Caco-2 (cell line): ENCODE measurements around the gene ATF4. TPM values are rescaled to one million over a fixed set of nuclear protein-coding genes. Genes with fewer than 3 reads are reported as not detected.

Source experiments
- BruUV-seq: library from RNA; stranded (reverse); fragments of 400-500 nt; replicated peaks from 2 replicates; lab custom pipeline; 2021; lab: Mats Ljungman, UMichigan
- CTCF ChIA-PET: fragments of 300-600 bp; sonication (Branson Sonifier 250); formaldehyde crosslinking; loops from one replicate; lab custom pipeline; 2022; ENCODE audit warnings: antibody characterized with exemption; lab: Charles Lee
- POLR2A ChIA-PET: fragments of 300-600 bp; sonication (Branson Sonifier 250); formaldehyde crosslinking; loops from one replicate; lab custom pipeline; 2022; ENCODE audit warnings: antibody characterized with exemption; lab: Charles Lee
- DNase-seq, 2 experiments: peaks; one replicate each; pipeline versions ENCODE4 v3.0.0 to v3.0.0-alpha.2; 2020 to 2022
- H3K27me3 ChIP-seq: replicated peaks from 2 replicates; pipeline ENCODE4 v1.6.0; 2011; ENCODE audit warnings: low read length; ENCODE audit not compliant: control insufficient read depth, insufficient read depth
- H3K36me3 ChIP-seq: 2 replicates; pipeline ENCODE4 v1.5.1; 2011; ENCODE audit warnings: low read length; ENCODE audit not compliant: control insufficient read depth, insufficient read depth
- H3K4me1 ChIP-seq: fragments of 250-450 bp; sonication (Bioruptor Pico); 2 replicates; pipeline ENCODE4 v1.5.1; 2020; ENCODE audit warnings: mild to moderate bottlenecking
- H3K4me3 ChIP-seq: 2 replicates; pipeline ENCODE4 v1.5.1; 2011; ENCODE audit warnings: low read depth, mild to moderate bottlenecking, control low read depth, low read length
- H3K9me3 ChIP-seq: fragments of 250-450 bp; sonication (Bioruptor Pico); 2 replicates; pipeline ENCODE4 v1.5.1; 2020; ENCODE audit warnings: mild to moderate bottlenecking, moderate library complexity
- H3K27ac Mint-ChIP-seq: one replicate; pipeline ENCODE4 v1.8.0; 2022; ENCODE audit warnings: mixed read lengths; ENCODE audit not compliant: unreplicated experiment
- H3K27me3 Mint-ChIP-seq: one replicate; pipeline ENCODE4 v1.8.0; 2022; ENCODE audit warnings: mixed read lengths; ENCODE audit not compliant: insufficient read depth, unreplicated experiment
- H3K36me3 Mint-ChIP-seq: one replicate; pipeline ENCODE4 v1.8.0; 2022; ENCODE audit warnings: mild to moderate bottlenecking, mixed read lengths; ENCODE audit not compliant: insufficient read depth, unreplicated experiment
- H3K4me1 Mint-ChIP-seq: one replicate; pipeline ENCODE4 v1.8.0; 2022; ENCODE audit warnings: low read depth, mixed read lengths; ENCODE audit not compliant: unreplicated experiment
- H3K4me3 Mint-ChIP-seq: one replicate; pipeline ENCODE4 v1.8.0; 2022; ENCODE audit warnings: mild to moderate bottlenecking, moderate library complexity, mixed read lengths; ENCODE audit not compliant: unreplicated experiment
- H3K9me3 Mint-ChIP-seq: one replicate; pipeline ENCODE4 v1.8.0; 2022; ENCODE audit warnings: mixed read lengths; ENCODE audit not compliant: unreplicated experiment
- intact Hi-C: fragments of 100-400 bp; cut with micrococcal nuclease; formaldehyde crosslinking; loops from one replicate; pipeline ENCODE4 v1.10.0; 2022; ENCODE audit not compliant: unreplicated experiment
- total RNA-seq: library from RNA; stranded (reverse); gene quantifications from 2 replicates; pipeline ENCODE4 v1.2.3, GENCODE V29; 2022
- TF ChIP-seq, protein P1 (sequence below), 2 experiments: fragments of 200-600 bp in 1 of 2; IDR thresholded peaks; 1 replicate in 1 of 2; 2 replicates in 1 of 2; pipeline versions ENCODE4 v1.5.1 to v1.8.0; 2011 to 2022; ENCODE audit warnings: antibody characterized with exemption in 1 of 2, control low read depth in 1 of 2, inconsistent platforms in 1 of 2, low read depth in 1 of 2, low read length in 1 of 2, mild to moderate bottlenecking in 1 of 2, moderate library complexity in 1 of 2; ENCODE audit not compliant: insufficient read depth in 1 of 2, severe bottlenecking in 1 of 2, unreplicated experiment in 1 of 2

The ATF4 gene
- total RNA-seq, 1 experiment from 2014 or later = 647 TPM

DNA sequence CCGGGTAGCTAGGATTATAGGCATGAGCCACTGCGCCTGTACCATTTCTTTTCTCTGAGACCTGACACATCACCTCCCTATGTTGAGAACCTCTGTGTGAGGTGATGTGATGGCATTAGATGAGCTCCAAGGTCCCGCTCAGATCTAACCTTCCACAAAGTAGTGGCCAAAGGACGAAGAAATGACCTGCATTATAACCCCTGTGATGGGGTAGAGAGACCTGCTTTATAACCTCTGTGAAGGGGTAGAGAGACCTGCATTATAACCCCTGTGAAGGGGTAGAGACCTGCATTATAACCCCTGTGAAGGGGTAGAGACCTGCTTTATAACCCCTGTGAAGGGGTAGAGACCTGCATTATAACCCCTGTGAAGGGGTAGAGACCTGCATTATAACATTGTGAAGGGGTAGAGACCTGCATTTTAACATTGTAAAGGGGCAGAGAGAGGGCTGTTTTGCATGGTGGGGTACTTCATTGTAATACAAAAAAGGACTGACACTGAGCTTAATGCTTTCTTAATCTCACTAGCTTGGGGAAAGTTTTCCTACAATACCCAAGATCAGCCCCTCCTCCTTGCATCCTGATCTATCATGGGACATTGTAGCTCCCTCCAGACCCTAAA, 9.7 kb upstream of the ATF4 start:
- Mint-ChIP-seq H3K4me3 (no peak overlapping the region), H3K36me3 (peaks cover 84% of the 10 kb centered on the region), H3K27me3 (no peaks in the 10 kb centered on the region), H3K9me3 (no peaks in the 10 kb centered on the region), H3K4me1 (peaks cover 13% of the 10 kb centered on the region), H3K27ac (no peak overlapping the region)
- no peaks in the 10 kb centered on the region for H3K9me3 ChIP-seq
- ChIA-PET CTCF (no interaction called here), POLR2A (no interaction called here)
- no TSS peak for BruUV-seq
- intact Hi-C loops = no loop called here
- H3K4me3 ChIP-seq = no peak overlapping the region
- no peaks in the 10 kb centered on the region for H3K27me3 ChIP-seq
- no peak for DNase-seq
- peaks cover 11% of the 10 kb centered on the region for H3K36me3 ChIP-seq
- H3K4me1 ChIP-seq = no peaks in the 10 kb centered on the region
- TF ChIP-seq, protein P1, sequence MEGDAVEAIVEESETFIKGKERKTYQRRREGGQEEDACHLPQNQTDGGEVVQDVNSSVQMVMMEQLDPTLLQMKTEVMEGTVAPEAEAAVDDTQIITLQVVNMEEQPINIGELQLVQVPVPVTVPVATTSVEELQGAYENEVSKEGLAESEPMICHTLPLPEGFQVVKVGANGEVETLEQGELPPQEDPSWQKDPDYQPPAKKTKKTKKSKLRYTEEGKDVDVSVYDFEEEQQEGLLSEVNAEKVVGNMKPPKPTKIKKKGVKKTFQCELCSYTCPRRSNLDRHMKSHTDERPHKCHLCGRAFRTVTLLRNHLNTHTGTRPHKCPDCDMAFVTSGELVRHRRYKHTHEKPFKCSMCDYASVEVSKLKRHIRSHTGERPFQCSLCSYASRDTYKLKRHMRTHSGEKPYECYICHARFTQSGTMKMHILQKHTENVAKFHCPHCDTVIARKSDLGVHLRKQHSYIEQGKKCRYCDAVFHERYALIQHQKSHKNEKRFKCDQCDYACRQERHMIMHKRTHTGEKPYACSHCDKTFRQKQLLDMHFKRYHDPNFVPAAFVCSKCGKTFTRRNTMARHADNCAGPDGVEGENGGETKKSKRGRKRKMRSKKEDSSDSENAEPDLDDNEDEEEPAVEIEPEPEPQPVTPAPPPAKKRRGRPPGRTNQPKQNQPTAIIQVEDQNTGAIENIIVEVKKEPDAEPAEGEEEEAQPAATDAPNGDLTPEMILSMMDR (IDR thresholded peaks at IDR 0.05; ENCODE audit: insufficient read depth in 1 of 2, low read depth in 1 of 2, low read length in 1 of 2, severe bottlenecking in 1 of 2, unreplicated experiment in 1 of 2) = no peak

DNA sequence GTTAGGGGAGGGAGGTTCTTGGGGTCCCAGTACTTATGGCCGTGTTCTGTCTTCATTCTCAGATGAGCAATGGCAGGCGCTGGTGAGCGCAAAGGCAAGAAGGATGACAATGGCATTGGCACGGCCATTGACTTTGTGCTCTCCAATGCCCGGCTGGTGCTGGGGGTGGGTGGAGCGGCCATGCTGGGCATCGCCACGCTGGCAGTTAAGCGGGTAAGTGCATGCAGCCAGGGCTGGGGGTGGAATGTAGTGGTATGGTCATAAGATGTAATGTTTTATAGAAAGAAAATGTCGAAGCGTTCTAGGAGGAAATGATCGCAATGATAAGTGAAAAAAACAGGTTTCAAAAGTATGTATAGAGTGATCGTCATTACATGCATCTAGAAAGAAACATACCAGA, 9.1 kb upstream of the ATF4 start:
- TF ChIP-seq, protein P1 (IDR thresholded peaks at IDR 0.05; ENCODE audit: insufficient read depth in 1 of 2, low read depth in 1 of 2, low read length in 1 of 2, severe bottlenecking in 1 of 2, unreplicated experiment in 1 of 2) = no peak
- no peaks in the 10 kb centered on the region for H3K4me1 ChIP-seq
- CTCF ChIA-PET = no interaction called here
- Mint-ChIP-seq H3K27me3 (no peaks in the 10 kb centered on the region), H3K4me1 (peaks cover 16% of the 10 kb centered on the region), H3K36me3 (peaks cover 84% of the 10 kb centered on the region), H3K4me3 (no peak overlapping the region), H3K27ac (no peak overlapping the region), H3K9me3 (no peaks in the 10 kb centered on the region)
- BruUV-seq = no TSS peak
- POLR2A ChIA-PET = no interaction called here
- intact Hi-C loops = no loop called here
- no peak overlapping the region for H3K4me3 ChIP-seq
- H3K27me3 ChIP-seq = no peaks in the 10 kb centered on the region
- peaks cover 11% of the 10 kb centered on the region for H3K36me3 ChIP-seq
- no peaks in the 10 kb centered on the region for H3K9me3 ChIP-seq
- DNase-seq = no peak

DNA sequence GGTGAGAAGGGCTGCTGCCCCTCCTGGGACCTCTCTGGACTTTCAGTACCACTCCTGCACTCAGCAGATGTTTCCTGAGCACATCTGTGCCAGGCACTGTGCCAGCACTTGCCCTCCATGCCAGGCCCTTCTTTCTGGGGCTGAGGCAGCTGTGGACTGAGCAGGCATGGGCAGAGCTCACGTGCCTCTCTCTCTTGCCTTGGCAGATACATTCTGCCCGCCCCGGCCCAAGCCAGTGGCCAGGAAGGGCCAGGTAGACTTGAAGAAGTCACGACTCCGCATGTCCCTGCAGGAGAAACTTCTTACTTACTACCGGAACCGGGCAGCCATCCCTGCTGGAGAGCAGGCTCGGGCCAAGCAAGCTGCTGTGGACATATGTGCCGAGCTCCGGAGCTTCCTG, 8.3 kb upstream of the ATF4 start:
- peaks cover 11% of the 10 kb centered on the region for H3K36me3 ChIP-seq
- BruUV-seq = no TSS peak

More for the DNA sequence above, 8.3 kb upstream of the ATF4 start:
- Histone ChIP-seq H3K27me3 (no peaks in the 10 kb centered on the region), H3K4me1 (peaks cover 4% of the 10 kb centered on the region; the same call in 1 of the 2 replicates), H3K4me3 (no peak overlapping the region), H3K9me3 (no peaks in the 10 kb centered on the region)
- POLR2A ChIA-PET = no interaction called here
- H3K27me3 Mint-ChIP-seq = no peaks in the 10 kb centered on the region
- CTCF ChIA-PET = interaction anchor here (0.8 kb wide), 1 partner anchor 15 kb away, joined by 3 read pairs; no protein-coding TSS in a partner anchor
- peaks cover 83% of the 10 kb centered on the region for H3K36me3 Mint-ChIP-seq
- no peak overlapping the region for H3K27ac Mint-ChIP-seq
- H3K4me1 Mint-ChIP-seq = peaks cover 21% of the 10 kb centered on the region
- intact Hi-C loops = no loop called here
- DNase-seq = no peak
- H3K4me3 Mint-ChIP-seq = no peak overlapping the region
- TF ChIP-seq, protein P1 (IDR thresholded peaks at IDR 0.05; ENCODE audit: insufficient read depth in 1 of 2, low read depth in 1 of 2, low read length in 1 of 2, severe bottlenecking in 1 of 2, unreplicated experiment in 1 of 2) = no peak
- no peaks in the 10 kb centered on the region for H3K9me3 Mint-ChIP-seq
